HG02759 (cell line): ENCODE measurements around the gene ITPRIP.

Experiments used
- ATAC-seq: cut with Tn5 transposase; IDR thresholded peaks from one replicate; pipeline ENCODE4 v1.9.1; 2021; ENCODE audit warnings: mild to moderate bottlenecking, moderate library complexity; ENCODE audit not compliant: unreplicated experiment

The ITPRIP gene

GRCh38 chr10:104342941-104343411 lies 4.7 kb upstream of the ITPRIP start:
- no peak for ATAC-seq

GRCh38 chr10:104340641-104341040 lies 2.4 kb upstream of the ITPRIP start:
- ATAC-seq: no peak

GRCh38 chr10:104340111-104340526 lies 1.9 kb upstream of the ITPRIP start:
- ATAC-seq: no peak

DNA sequence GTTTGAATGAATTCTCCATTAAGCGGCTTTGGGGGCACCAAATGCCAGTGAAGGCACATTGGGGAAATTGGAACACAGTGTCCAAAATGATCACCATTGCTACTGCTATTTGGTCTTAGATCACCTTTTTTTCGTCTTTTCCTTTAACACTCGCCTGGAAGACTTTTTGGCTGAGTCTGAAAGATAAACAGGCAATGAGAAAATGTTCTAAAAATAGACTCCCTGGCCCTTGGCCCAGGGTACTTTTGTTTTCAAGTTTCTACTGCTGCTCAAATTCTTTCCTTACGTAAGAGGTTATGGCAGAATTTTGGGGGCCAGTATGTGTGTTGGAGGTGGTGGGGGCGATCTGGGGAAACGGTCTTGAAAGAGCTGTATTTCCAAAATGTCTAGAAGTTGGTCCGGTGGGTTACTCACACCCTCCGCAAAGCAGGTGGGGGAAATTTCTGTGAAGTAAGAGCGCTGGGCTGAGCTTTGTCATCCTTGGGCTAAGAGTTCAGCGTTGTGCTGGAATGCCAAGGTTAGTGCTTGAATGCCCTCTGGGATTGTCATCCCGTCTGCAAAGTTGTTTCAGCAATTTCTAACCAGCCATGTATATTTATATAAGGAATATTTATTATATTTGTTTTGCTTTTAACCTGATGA lies 1.3 kb upstream of the ITPRIP start:
- ATAC-seq: no peak

DNA sequence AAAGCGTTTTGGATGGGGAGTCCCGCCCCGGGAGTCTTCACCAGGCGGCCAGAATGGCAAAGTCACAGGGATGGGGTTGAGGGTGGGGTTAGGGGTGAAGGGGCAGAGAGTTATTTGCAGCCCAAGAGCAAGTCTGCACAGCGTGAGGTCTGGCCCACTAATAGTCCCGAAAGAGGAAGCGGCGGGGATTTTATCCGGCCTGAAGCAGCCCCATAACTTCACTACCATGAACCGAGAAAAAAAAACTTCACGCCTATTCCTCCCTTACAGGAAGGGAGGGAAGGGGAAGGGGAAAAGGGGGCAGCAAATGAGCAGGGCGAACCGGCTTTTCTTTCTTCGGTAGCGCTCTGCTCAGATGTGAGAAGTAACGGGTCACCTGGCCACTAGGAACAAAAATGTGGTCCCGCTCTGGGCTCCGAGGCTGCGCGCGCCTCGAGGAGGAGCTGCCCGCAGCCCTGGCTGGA lies 712 bp downstream of the ITPRIP start:
- peak; percentile 44 for ATAC-seq

DNA sequence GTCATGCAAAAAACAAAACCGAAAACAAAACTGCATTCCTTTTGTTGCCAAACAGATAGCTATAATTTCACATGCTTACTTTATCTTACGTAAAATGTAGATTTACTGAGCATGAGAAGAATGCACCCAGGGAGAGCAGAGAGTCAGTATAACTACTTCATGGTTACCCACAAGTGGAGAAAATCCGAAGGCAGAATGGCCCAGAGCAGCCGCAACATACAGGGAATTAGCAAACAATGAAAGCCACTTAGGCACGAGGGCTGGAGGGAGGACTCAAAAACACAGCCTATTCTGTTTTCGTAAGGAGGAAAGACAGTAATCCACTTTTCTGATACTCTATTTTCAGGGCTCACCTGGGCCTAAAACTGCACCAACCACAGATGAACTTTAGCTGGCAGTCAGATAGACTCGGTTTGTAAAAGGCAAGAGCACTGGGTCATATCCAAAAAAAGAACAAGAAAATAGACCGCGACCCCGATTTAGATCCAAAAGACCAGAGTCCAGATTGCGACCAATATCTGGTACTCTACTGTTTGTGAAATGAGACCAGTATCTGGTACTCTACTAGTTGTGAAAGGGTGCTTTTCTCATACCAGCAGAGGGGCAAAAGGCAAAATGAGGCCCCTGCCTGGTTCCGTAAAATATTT lies 1.3 kb downstream of the ITPRIP start:
- peak; percentile 29 for ATAC-seq

GRCh38 chr10:104334965-104335650 lies 3.2 kb downstream of the ITPRIP start:
- ATAC-seq: no peak

DNA sequence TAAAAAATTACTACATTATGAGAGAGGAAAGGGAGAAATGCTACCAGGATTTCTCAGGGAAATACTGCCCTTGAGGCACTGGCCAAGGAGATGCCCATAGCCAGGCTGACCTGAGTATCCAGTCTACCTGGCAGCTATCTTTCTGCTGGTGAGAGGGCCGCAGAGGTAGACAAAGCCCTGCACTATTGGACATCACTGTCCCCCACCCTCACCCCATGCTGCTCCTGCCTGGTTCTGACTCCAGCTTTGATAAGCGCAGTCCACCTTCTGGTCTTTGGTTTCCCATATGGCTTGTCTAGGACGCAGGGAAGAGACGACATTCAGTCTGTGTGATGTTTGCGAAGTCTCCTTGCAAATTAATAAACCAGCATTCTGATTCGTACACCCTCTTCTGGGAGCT lies 3.7 kb downstream of the ITPRIP start:
- ATAC-seq: no peak

DNA sequence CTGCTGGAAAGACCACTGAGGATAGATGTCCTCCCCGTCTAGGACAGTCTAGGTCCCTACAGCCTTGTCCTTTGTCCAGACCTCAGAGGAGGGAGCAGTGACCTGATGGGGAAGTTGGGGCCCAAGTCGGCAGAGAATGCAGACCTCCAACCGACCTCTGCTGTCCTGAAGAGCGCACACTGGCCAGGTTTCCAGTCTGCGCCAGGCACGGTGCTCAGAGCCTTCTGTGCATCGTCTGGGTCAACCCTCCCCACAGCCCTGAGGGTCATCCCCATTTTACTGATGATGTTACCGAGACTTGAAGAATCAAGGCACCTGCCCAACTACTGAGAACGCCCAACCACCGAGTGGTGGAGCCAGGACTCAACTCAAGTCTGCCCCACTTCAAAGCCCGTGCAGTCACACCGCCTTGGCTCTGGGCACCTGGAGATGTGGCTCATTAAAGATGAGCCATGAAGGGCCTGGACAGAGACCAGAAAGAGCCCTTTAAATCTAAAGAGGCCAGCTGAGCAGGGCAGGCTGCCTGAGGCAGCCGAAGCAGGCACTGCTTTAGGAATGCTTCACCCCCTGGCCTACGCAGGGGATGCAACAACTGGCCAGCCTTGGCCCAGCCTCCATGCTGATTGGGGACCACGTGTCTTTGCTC lies 4.4 kb downstream of the ITPRIP start:
- no peak for ATAC-seq

DNA sequence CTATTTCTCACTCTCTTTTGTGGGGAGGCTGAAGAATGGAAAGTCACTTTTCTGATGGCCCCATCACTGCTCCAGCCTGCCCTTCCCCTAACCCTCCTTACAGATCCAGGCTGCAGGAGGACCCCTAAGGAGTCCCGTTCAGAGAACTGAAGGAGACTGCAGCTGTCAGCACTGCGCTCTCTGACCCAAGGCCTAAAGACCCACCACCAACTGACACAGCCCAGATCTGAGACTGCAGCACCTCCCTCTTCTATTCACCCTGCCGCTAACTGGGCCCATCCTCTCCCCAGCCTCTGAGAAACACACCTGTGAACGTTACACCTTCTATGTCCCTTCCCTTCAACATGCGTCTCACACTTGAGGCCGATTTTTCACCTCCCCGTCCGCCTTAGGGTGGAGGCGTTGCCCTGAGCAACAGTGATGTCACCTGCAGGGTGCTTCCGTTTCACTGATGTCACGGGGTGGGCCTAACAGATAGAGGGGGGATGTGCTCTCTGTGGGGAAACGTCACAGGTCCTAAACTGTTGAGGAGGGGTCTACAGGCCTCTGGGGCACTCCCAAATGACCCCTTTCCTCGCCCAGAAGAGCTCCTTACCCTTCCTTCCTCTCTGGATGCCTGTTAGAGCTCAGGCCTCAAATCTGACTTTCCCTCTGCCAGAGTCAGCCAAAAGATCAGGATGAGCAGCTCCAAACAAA lies 5.1 kb downstream of the ITPRIP start:
- ATAC-seq: no peak

- ATAC-seq: no peak
These were observed 5.8 kb downstream of the ITPRIP start for GRCh38 chr10:104332243-104333031.

DNA sequence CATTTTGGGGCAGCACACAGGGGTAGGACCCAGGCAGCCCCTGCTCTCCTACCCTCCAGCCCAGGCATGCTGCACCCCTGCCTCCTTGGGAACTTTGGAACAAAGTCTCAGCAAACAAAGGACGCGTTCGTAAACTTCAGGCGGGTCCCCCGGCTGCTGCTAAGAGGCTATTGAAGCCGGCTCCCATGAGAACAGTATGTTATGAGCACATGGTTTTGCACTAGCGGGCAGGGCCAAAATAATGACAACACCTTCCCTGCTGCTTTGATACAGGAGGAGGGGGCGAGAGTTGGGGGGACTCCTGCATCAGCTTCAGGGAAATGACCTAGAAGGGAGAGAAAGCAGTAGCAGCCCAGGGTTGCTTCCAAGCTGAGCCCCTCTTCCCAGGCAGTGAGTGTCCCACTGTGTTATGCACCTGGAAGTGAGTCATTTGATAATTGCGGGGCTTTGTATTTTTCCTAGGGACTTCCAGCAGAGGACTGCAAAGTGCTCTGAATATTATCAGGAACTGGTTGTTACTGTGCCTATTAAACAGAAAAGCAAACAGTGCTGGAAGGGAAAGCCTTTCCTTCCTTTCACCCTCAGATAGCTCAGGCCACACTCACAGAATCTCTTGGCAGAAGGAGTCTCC lies 6.9 kb downstream of the ITPRIP start:
- no peak for ATAC-seq

- ATAC-seq: no peak
These were observed 7.8 kb downstream of the ITPRIP start for GRCh38 chr10:104330168-104331110.

DNA sequence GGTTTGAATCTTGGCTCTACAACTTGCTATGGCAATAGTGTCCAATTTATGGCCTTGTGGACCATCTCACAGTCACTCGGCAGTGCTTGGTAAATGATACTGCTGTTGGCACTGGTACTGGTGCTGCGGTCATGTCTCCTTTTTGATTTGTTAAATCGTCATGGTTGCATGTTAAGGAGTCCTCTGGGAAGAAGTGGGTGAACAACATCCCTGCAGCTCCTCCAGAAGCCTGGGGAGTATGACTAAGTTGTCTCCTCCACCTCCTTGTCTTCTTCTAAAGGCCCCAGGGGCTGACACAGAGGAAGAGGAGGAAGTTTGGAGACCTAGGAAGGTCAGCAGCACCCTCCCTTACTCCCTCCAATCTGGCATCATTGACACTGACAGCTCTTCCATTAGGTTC lies 8.5 kb downstream of the ITPRIP start:
- no peak for ATAC-seq

DNA sequence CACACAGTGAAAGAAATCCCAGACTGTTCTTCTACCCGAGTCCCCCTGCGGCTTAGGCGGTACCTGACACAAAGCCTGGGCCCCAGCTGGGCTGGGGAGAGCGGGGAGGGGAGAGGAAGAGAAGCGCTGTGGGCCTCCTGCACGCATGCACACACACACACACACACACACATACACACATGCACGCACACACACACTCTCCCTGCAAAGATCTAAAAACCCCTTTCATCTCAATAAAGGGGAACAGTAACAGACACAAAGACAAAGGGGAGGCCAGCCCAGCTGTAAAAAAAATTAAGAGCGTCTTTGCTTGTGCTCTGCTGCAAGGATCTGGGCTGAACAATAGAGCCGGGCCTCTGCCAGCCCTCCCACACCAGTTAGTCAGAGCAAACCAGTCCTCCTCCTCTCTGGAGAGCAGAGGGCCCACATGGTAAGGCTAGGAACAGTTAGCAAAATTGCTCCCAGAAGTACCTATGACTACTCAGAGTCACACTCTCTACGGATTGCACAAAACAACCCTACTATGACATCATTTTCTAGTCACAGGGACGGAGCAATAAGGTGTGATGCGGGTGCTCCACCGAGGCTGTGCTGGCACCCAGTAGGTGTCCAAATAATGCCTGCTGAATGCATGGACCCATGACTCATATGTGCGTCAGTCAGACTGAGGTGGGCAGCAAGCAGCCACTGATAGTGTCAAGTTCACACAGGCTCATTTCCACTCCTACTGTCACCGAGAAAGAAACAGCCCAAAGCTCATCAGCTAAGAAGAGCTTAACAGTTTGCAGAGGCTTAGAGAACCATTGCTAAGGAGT lies 9.2 kb downstream of the ITPRIP start:
- ATAC-seq: peak; percentile 68

GRCh38 chr10:104328646-104328895 lies 9.7 kb downstream of the ITPRIP start:
- ATAC-seq: no peak

- ATAC-seq: no peak
These were observed 10.3 kb downstream of the ITPRIP start for GRCh38 chr10:104327745-104328645.
